Nephron (organoid): Measurements from ENCODE around the gene FIP1L1.
A peak's percentile ranks its signal among the peaks of the same experiment; 100 is the strongest.

ENCODE experiments used
- H3K27ac Mint-ChIP-seq, 3 experiments: 2 replicates each; pipeline ENCODE4 v1.8.0; 2020; ENCODE audit warnings: mixed read lengths in 3 of 3, mild to moderate bottlenecking in 2 of 3, moderate library complexity in 1 of 3
- H3K27me3 Mint-ChIP-seq: 2 replicates; pipeline ENCODE4 v1.8.0; 2021; ENCODE audit warnings: low read depth, mild to moderate bottlenecking, moderate library complexity, mixed read lengths
- H3K36me3 Mint-ChIP-seq: 2 replicates; pipeline ENCODE4 v1.8.0; 2020; ENCODE audit warnings: low read depth, mixed read lengths
- H3K4me1 Mint-ChIP-seq: 2 replicates; pipeline ENCODE4 v1.8.0; 2020; ENCODE audit warnings: mixed read lengths
- H3K4me3 Mint-ChIP-seq, 3 experiments: 2 replicates each; pipeline ENCODE4 v1.8.0; 2020; ENCODE audit warnings: mild to moderate bottlenecking in 3 of 3, mixed read lengths in 3 of 3, moderate library complexity in 2 of 3
- H3K9me3 Mint-ChIP-seq: 2 replicates; pipeline ENCODE4 v1.8.0; 2020; ENCODE audit warnings: mixed read lengths
- CTCF ChIP-seq, 3 experiments: fragments of 200-600 bp; sonication (generic); IDR thresholded peaks; one replicate each; pipeline ENCODE4 v1.5.0; 2021; ENCODE audit warnings: antibody characterized with exemption in 3 of 3; ENCODE audit not compliant: unreplicated experiment in 3 of 3

Gene FIP1L1

GRCh38 chr4:53494851-53495250 lies 117.4 kb downstream of the FIP1L1 start:
- Mint-ChIP-seq H3K4me1 (peaks cover 57% of the 10 kb centered on the region), H3K9me3 (no peaks in the 10 kb centered on the region), H3K36me3 (peaks cover 8% of the 10 kb centered on the region), H3K27ac (peak overlapping the region in 1 of 3 experiments; percentile 4), H3K4me3 (no peak overlapping the region), H3K27me3 (peaks cover 7% of the 10 kb centered on the region)
- TF ChIP-seq CTCF (IDR thresholded peaks at IDR 0.05; ENCODE audit: unreplicated experiment in 3 of 3), result no peak

- H3K36me3 Mint-ChIP-seq, result peaks cover under 1% of the 10 kb centered on the region
- H3K4me1 Mint-ChIP-seq, result peaks cover 54% of the 10 kb centered on the region
- peaks cover 7% of the 10 kb centered on the region for H3K27me3 Mint-ChIP-seq
- peak overlapping the region in 1 of 3 experiments; percentile 43 for H3K4me3 Mint-ChIP-seq
- H3K9me3 Mint-ChIP-seq, result no peaks in the 10 kb centered on the region
- TF ChIP-seq CTCF (IDR thresholded peaks at IDR 0.05; ENCODE audit: unreplicated experiment in 3 of 3), result no peak
- H3K27ac Mint-ChIP-seq, result peak overlapping the region; percentile 45 to 91 (median 90)
Measured at GRCh38 chr4:53497487-53498244, 120.2 kb downstream of the FIP1L1 start.

GRCh38 chr4:53498706-53499105 lies 121.3 kb downstream of the FIP1L1 start:
- Mint-ChIP-seq H3K4me3 (peak overlapping the region in 1 of 3 experiments; percentile 10), H3K27me3 (peaks cover 7% of the 10 kb centered on the region), H3K36me3 (peaks cover 5% of the 10 kb centered on the region), H3K4me1 (peaks cover 60% of the 10 kb centered on the region), H3K27ac (peak overlapping the region in 2 of 3 experiments; percentile 90 to 91), H3K9me3 (no peaks in the 10 kb centered on the region)
- TF ChIP-seq CTCF (IDR thresholded peaks at IDR 0.05; ENCODE audit: unreplicated experiment in 3 of 3), result no peak

GRCh38 chr4:53499791-53500190 lies 122.3 kb downstream of the FIP1L1 start:
- Mint-ChIP-seq H3K4me1 (peaks cover 67% of the 10 kb centered on the region), H3K4me3 (no peak overlapping the region), H3K9me3 (no peaks in the 10 kb centered on the region), H3K36me3 (peaks cover 5% of the 10 kb centered on the region), H3K27ac (peak overlapping the region; percentile 82 to 91 (median 84)), H3K27me3 (peaks cover 3% of the 10 kb centered on the region)
- TF ChIP-seq CTCF (IDR thresholded peaks at IDR 0.05; ENCODE audit: unreplicated experiment in 3 of 3), result no peak

GRCh38 chr4:53500546-53500945 lies 123.1 kb downstream of the FIP1L1 start:
- Mint-ChIP-seq H3K4me3 (no peak overlapping the region), H3K4me1 (peaks cover 67% of the 10 kb centered on the region), H3K27ac (peak overlapping the region; percentile 66 to 91 (median 84)), H3K27me3 (peaks cover 3% of the 10 kb centered on the region), H3K36me3 (peaks cover 5% of the 10 kb centered on the region), H3K9me3 (no peaks in the 10 kb centered on the region)
- no peak for TF ChIP-seq CTCF (IDR thresholded peaks at IDR 0.05; ENCODE audit: unreplicated experiment in 3 of 3)

GRCh38 chr4:53501561-53501960 lies 124.1 kb downstream of the FIP1L1 start:
- Mint-ChIP-seq H3K9me3 (no peaks in the 10 kb centered on the region), H3K4me3 (no peak overlapping the region), H3K27me3 (no peaks in the 10 kb centered on the region), H3K4me1 (peaks cover 65% of the 10 kb centered on the region), H3K36me3 (peaks cover 5% of the 10 kb centered on the region), H3K27ac (peak overlapping the region in 1 of 3 experiments; percentile 10)
- TF ChIP-seq CTCF (IDR thresholded peaks at IDR 0.05; ENCODE audit: unreplicated experiment in 3 of 3), result no peak
